ENCODE data around the gene TWNK. TPM values are rescaled to one million over a fixed set of nuclear protein-coding genes. Genes with fewer than 3 reads are reported as not detected.

Gene TWNK
- total RNA-seq, 4 donors from 2014 or later = 8.2 to 19.8 (median 10.0) TPM

GRCh38 chr10:101043363-101043707 is 56.0 kb downstream of the TWNK start:
- ATAC-seq (no peak), DNase-seq (no peak)
- intact Hi-C loops (cut with DNase I; ENCODE audit: low total_unique reads) = loop anchor here (2.0 kb wide), 1 partner anchor 17 kb away; the partner anchor contains the start of gene KAZALD1
- Histone ChIP-seq H3K4me3 (peak overlapping the region; percentile 61 to 75 (median 64)), H3K9me3 (no peaks in the 10 kb centered on the region), H3K27ac (peak overlapping the region; percentile 74 to 84 (median 79)), H3K4me1 (peaks cover 11 to 16% of the 10 kb centered on the region in 2 donors), H3K36me3 (no peaks in the 10 kb centered on the region), H3K27me3 (peaks cover 12 to 18% (median 14%) of the 10 kb centered on the region in 3 donors)
- no peak for TF ChIP-seq CTCF (IDR thresholded peaks at IDR 0.05 in 4 of 5, conservative IDR thresholded peaks at IDR 0.05 in 1 of 5)
- TF ChIP-seq POLR2A (IDR thresholded peaks at IDR 0.05) = no peak
- in situ Hi-C loops (cut with MboI; ENCODE audit: low sequenced_read_pairs in 4 of 4) = loop anchor here in 1 of 4 donors (10.0 kb wide), 1 partner anchor 101 kb away; no protein-coding TSS in a partner anchor

MicroRNA genes within 50 kb of the gene (microRNA counts, 767-probe panel; counts per million panel counts)
- 356 to 448 counts per million in 2 donors for microRNA hsa-miR-608

Small RNA genes within 50 kb of the gene (microRNA-seq; reads per million reads assigned to microRNA genes)
- gene MIR608 (ENCODE audit: borderline replicate concordance in 2 of 2) = 0 reads per million in 2 donors

Other genes with a start within 250 kb of the TWNK start
- not detected for gene PAX2, start 242.0 kb upstream of the TWNK start, total RNA-seq
- gene SLF2, start 74.6 kb upstream of the TWNK start, total RNA-seq = 10 to 100 TPM in 3 of 4 donors, 1 to 10 TPM in 1; 9.2 to 23.0 (median 20.1) TPM
- gene SEMA4G, start 18.0 kb upstream of the TWNK start, total RNA-seq = 1 to 10 TPM in 1 of 4 donors, under 1 TPM in 3; 0.46 to 1.1 (median 0.52) TPM
- 100 to 1,000 TPM in 1 of 4 donors, 10 to 100 TPM in 3; 83.3 to 129 (median 92.5) TPM for gene MRPL43, start within 50 bp of the TWNK start, total RNA-seq
- 10 to 100 TPM; 22.5 to 44.7 (median 26.7) TPM for gene LZTS2, start 12.3 kb downstream of the TWNK start, total RNA-seq
- gene PDZD7, start 43.6 kb downstream of the TWNK start, total RNA-seq = under 1 TPM in 1 of 4 donors, not detected in 3; 0.11 TPM
- 1 to 10 TPM; 4.2 to 9.5 (median 7.0) TPM for gene SFXN3, start 43.7 kb downstream of the TWNK start, total RNA-seq
- gene KAZALD1, start 74.4 kb downstream of the TWNK start, total RNA-seq = 1 to 10 TPM; 1.7 to 3.6 (median 2.2) TPM
- not detected for gene TLX1, start 143.8 kb downstream of the TWNK start, total RNA-seq
- gene LBX1, start 241.9 kb downstream of the TWNK start, total RNA-seq = 10 to 100 TPM; 10.7 to 25.9 (median 13.0) TPM